VCaP (cell line): ENCODE measurements around the gene SSH2.

Experiments used
- H3K27ac ChIP-seq: fragments of 450-650 bp; 2 replicates; pipeline ENCODE4 v1.5.1; 2017
- CTCF ChIP-seq: fragments of 450-650 bp; conservative IDR thresholded peaks from 2 replicates; pipeline ENCODE4 v1.5.1; 2017; ENCODE audit warnings: mild to moderate bottlenecking, moderate library complexity

The SSH2 gene

GRCh38 chr17:29839656-29840055, 90.4 kb downstream of the SSH2 start:
- no peak overlapping the region for H3K27ac ChIP-seq

GRCh38 chr17:29838961-29839360, 91.1 kb downstream of the SSH2 start:
- no peak for TF ChIP-seq CTCF
- no peak overlapping the region for H3K27ac ChIP-seq

More at GRCh38 chr17:29839656-29840055, 90.4 kb downstream of the SSH2 start:
- no peak for TF ChIP-seq CTCF

GRCh38 chr17:29837531-29837930, 92.5 kb downstream of the SSH2 start:
- H3K27ac ChIP-seq, result no peak overlapping the region
- no peak for TF ChIP-seq CTCF

- TF ChIP-seq CTCF, result no peak
- no peak overlapping the region for H3K27ac ChIP-seq
These were observed 93.4 kb downstream of the SSH2 start for GRCh38 chr17:29836643-29837042.

GRCh38 chr17:29835435-29836351, 94.3 kb downstream of the SSH2 start:
- H3K27ac ChIP-seq, result no peak overlapping the region
- no peak for TF ChIP-seq CTCF

GRCh38 chr17:29833801-29834200, 96.2 kb downstream of the SSH2 start:
- no peak for TF ChIP-seq CTCF
- H3K27ac ChIP-seq, result no peak overlapping the region

GRCh38 chr17:29828676-29829284, 101.2 kb downstream of the SSH2 start:
- H3K27ac ChIP-seq, result no peak overlapping the region
- TF ChIP-seq CTCF, result no peak
